ENCODE measurements around the gene PPP1R26.

DNA sequence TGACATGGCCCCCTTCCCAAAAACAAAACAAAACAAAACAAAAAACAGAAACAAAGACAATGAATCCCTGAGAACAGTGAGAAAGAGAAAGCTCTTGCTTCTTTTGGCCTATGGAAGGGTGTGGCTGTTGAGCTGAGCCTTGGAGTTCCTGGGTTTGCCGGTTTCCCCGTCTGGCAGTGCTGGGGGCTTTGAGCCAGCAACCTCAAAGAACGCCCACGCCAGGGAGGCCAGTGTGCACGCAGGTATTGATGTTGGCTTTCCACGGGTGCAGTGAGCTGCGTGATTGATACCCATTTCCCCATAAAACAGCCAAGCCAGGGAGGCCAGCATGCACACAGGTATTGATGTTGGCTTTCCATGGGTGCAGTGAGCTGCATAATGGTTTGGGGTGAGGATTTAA is 33.3 kb downstream of the PPP1R26 start:
- no peak for TF ChIP-seq FOS (IDR thresholded peaks at IDR 0.05; ENCODE audit: low read depth, low read length)
- no peak for TF ChIP-seq CTCF (conservative IDR thresholded peaks at IDR 0.05; ENCODE audit: low read depth, low read length)
- TF ChIP-seq, protein P1, sequence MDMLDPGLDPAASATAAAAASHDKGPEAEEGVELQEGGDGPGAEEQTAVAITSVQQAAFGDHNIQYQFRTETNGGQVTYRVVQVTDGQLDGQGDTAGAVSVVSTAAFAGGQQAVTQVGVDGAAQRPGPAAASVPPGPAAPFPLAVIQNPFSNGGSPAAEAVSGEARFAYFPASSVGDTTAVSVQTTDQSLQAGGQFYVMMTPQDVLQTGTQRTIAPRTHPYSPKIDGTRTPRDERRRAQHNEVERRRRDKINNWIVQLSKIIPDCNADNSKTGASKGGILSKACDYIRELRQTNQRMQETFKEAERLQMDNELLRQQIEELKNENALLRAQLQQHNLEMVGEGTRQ (IDR thresholded peaks at IDR 0.05; ENCODE audit: low read depth, low read length): no peak
- no peak for TF ChIP-seq CEBPB (IDR thresholded peaks at IDR 0.05; ENCODE audit: low read depth, low read length)
- TF ChIP-seq RFX5 (IDR thresholded peaks at IDR 0.05; ENCODE audit: low read depth, low read length): no peak
- no peak for TF ChIP-seq POLR2A (IDR thresholded peaks at IDR 0.05; ENCODE audit: low read depth, low read length)
- no peak for TF ChIP-seq MXI1 (IDR thresholded peaks at IDR 0.05; ENCODE audit: borderline replicate concordance, low read depth, low read length)
- TF ChIP-seq MAZ (IDR thresholded peaks at IDR 0.05; ENCODE audit: borderline replicate concordance, low read depth, low read length): no peak
